DMS153 (cell line): ENCODE results near the gene FAM114A1.
"Not testable (repeated sequence)": the region's sequence is repeated elsewhere in the genome, so short reads cannot be mapped to it uniquely, and the experiment has no call there.

Experiments
- DNase-seq: peaks from one replicate; lab custom pipeline; 2025; lab: John Stamatoyannopoulos, UW

Gene FAM114A1

DNA sequence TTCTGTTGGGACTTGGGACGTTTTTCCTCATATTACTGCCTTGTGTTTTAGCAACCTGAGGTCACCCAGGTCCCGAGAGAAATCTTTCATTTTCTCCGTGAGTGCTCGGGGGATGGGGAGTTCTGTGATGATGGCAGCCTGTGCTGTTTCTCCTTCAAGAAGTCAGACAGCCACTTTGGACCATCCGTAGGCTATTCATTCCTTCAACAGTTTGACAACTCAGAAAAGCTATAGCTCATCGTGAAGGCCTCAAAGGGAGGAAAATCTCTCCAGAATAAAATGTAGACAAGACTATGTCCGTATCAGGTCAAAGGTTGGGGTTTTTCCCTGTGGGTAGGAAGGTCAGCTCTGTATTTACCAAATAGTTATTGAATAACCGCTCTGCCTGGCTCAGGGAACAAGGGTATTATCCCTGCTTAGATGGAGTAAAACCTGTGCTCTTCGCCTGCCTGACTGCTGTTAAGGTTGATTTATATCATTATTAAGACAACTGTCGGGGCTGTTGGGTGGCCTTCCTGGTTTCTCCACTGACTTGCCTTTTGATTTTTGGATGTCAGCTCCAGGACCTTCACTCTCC, 36.6 kb downstream of the FAM114A1 start:
- DNase-seq: no peak

GRCh38 chr4:38904682-38905081, 37.1 kb downstream of the FAM114A1 start:
- no peak for DNase-seq

DNA sequence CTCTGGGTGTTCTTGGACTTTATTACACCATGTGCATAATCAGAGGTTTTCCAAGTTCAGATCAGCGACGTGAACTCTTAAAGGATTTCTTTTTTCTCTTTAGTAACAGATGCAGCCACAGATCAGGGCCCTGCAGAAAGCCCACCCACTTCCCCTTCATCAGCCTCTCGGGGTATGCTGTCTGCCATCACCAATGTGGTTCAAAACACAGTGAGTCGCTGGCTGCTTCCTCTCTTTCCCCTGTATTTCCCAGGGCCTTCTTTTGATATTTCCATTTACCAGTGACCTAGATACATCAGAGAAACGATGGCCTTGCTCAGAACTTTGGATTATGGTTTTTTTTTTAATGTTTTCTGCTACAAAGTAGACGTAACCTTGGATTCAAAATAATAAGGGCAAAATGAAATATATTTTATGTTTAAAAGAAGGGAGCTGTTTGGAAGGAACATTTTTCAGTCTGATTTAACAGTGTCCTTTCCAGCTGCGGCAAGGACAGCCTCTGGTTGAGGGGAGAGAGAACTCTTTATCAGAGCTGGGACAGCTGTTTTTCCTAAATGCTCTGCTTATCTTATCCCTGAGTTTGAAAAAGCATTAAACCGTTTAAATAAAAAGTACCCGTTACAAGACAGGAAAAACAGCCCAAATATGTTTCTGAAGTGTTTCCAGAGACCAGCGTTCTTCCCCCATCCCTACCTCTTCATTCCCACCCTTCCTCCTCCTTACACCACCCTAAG, 38.2 kb downstream of the FAM114A1 start:
- DNase-seq: no peak

- DNase-seq: no peak
Observed at GRCh38 chr4:38907696-38908270, 40.2 kb downstream of the FAM114A1 start.

DNA sequence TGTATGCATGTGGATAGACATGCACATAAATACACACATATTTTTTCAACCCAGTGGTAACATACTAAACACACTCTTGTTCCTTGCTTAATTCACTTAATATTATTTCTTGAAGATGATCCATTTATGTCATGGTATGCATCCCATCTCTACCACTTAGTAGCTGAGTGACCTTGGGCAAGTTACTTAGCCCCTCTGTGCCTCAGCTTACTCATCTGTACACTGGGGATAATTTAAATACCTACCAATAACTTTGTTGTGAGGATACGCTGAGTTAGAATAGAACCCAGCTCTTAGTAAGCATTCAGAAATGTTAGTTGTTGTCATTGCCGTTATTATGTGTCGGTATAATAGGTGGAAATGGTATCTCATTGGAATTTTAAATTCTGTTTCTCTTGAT, 41.4 kb downstream of the FAM114A1 start:
- DNase-seq: no peak

DNA sequence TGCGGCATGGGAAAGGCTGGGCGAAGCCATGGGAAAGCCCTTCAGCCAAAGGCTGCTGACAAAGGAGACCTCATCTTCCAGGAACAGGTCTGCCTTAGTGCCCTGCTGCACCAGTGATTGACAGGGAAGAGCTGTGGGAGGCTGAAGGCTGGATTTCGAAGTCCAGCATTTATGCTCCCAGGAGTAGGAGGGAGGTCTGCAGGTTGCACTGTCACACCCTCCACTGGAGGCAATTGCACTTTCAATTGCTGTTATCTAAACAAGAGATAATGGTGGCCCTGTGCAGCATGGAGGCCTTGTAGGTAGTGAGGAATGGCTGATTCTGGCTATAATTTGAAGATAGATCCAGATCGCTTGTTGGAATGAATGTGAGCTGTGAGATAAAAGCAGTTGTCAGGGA, 43.7 kb downstream of the FAM114A1 start:
- no peak for DNase-seq

DNA sequence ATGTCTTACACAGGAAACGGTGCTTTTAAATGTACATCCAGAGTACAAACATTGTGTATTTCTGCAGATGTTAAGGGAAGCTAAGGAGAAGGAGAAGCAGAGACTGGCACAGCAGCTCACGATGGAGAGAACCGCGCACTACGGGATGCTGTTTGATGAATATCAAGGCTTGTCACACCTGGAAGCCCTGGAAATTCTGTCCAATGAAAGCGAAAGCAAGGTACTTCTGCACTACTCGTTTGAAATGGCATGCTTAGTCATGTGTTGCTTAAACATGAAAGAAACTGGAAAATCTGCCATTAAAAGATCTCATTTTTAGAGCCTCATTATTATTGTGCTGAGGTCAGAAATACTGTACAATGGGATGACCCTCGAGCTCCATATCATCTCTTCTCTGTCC, 47.2 kb downstream of the FAM114A1 start:
- no peak for DNase-seq

- not testable (repeated sequence) for DNase-seq
Observed at GRCh38 chr4:38916267-38916666, 48.7 kb downstream of the FAM114A1 start.

DNA sequence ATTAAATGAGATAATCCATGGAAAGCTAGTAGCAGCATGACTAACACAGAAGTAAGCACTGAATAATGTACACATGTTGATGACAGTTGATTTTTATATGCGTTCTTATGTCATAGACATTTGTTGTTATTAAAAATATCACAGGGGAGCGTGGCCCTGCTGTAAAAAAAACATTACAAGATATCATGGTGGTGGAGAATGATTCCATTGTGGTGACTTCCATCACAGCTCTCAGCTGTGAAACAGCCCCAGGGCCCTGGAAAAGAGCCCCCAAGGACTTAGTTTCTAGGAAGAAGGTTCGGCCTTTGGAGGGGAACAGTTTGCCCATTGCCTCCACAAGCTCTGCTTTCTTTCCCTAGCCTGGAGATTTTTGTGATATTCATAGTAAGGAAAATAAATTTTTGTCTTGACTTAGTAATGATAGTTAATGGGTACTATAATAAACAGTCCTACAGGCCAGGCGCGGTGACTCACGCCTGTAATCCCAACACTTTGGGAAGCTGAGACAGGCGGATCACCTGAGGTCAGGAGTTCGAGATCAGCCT, 49.9 kb downstream of the FAM114A1 start:
- no peak for DNase-seq

DNA sequence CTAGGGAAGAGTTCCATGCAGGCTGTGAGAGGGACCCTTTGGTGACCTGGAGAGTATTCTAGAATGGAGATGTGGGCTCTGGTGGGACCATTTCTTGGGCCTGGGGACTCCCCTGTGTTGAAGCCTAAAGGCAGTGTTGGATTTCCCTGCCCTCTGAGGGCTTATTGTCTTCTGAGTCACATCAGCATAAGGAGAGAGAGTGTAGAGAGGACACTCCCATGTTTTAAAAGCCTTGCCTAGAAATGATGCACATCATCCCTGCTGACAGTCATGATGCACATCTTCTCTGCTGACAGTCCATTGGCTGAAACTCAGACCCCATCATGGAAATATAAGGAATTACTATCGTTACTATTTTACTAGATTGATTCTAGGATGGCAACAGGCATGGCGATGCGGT, 51.9 kb downstream of the FAM114A1 start:
- DNase-seq: no peak

GRCh38 chr4:38920186-38920585, 52.6 kb downstream of the FAM114A1 start:
- no peak for DNase-seq

- no peak for DNase-seq
Observed at GRCh38 chr4:38920677-38921076, 53.1 kb downstream of the FAM114A1 start.

DNA sequence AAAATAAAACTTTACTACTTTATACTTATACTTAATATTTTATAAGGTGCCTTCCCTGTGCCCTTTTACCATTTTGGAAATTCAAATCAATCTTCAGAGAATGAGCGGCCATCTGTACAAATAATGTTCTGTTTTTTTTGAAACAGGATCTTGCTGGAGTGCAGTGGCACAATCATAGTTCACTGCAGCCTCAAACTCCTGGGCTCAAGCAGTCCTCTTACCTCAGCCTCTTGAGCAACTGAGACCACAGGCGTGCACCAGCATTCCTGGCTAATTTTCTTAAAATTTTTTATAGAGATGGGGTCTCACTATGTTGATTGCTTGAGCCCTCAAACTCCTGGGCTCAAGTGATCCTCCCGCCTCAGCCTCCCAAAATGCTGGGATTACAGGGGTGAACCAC, 53.5 kb downstream of the FAM114A1 start:
- no peak for DNase-seq

DNA sequence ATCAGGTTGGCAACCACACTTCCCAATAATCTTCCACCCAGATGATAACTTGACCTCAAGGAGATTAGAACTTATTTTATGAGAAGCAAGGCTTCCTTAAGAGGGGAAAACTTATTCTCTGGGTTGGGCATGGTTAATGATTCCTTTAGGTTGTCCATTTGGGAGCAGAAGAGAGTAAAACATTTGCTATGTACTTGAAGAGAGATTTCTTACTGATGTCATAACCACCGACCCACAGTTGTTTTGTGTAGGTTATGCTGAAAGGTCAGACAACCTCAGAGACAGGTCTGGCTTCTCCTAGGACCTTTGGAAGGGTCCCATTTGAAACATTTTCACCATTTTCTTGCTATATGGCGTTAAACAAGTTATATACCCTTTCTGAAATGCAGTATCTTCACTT, 56.1 kb downstream of the FAM114A1 start:
- DNase-seq: no peak

DNA sequence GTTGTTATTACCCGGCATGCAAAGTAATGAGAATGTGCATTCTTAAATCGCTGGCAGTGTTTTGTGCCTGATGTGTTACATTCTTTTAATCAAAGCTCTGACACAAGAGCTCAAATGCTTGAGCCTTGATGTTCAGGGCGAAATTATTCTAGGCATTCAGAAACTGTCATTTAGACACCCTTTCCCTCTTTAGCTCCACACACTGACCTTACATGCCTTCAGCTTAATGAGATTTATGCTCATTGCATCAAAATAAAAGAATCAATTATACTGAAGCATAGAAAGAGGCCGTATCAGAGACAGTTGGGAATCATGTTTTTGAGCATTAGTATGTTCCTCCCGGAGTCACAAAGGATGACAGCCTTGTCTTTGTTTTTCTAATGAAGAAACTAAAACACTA, 56.7 kb downstream of the FAM114A1 start:
- no peak for DNase-seq

- DNase-seq: no peak
Observed at GRCh38 chr4:38925492-38926413, 58.1 kb downstream of the FAM114A1 start.

DNA sequence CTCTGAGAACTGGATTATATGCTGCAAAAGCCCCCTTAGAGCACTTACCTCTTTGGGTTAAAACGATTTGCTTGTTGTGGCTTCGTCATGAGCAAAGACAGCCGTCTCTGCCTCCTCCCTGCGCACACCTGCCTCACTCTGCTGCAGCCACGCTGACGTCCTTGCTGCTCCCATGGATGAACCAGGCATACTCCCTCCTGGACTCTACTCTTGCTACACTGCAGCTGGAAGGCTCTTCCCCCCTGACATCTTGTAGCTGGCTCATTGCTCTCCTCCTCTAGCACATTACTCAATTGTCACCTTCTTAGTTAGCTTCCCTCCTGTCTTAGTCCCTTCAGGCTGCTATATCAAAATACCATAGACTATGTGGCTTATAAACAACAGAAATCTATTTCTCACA, 59.3 kb downstream of the FAM114A1 start:
- DNase-seq: no peak

DNA sequence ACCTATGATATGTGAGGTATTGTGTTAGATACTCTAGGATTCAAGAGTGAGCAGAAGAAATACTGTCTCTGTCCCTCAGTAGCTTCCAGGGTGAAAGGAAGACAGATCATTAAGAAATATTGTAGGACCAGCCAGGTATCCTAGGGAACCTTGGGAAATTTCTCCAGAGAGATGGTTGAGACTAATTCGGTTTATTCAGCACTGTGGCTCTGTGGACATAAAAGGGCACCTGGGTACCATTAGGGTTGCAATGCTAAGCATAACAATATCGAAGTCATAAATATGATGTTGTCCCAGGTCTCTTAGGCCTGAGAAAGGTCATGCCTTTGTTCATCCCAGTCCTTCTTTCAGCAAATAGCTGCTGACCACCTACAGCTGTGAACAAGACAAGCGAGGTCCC, 61.0 kb downstream of the FAM114A1 start:
- DNase-seq: no peak

DNA sequence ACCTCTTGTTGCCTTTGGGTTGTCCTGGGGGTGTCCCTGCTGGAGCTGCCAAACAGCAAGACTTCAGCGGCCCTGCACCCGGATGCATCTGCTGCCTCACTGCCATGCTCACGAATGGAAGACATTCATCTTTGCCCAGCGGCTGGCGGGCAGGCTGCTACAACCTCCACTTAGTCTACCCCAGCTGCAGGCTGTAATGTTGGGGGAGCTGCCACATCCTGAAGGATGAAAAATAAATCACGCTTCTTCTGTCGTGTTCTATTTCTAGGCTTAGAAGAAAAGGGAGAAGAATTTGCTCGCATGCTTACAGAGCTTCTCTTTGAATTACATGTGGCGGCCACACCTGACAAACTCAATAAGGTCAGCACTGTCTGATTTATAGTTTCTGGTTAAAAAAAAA, 61.4 kb downstream of the FAM114A1 start:
- no peak for DNase-seq

GRCh38 chr4:38930204-38930603, 62.6 kb downstream of the FAM114A1 start:
- no peak for DNase-seq

DNA sequence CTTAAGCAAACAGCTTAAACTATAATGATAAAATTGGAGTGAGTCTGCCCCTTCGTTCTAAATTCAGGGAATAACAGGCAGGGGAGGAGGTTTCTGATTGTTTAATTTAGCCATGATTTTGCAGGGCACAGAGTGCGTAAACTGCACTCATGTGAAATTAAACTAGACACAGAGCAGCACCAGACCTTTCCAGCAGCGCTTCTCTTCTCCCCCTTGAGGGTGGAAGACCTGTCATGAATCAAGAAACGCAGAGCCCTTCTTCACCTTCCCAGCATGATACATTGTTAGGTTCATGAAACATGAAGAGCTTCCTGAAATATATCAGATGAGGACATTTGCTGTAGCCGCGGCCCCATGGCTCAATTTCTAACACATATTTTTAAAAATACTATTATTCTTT, 63.1 kb downstream of the FAM114A1 start:
- no peak for DNase-seq

- DNase-seq: no peak
Observed at GRCh38 chr4:38931125-38931524, 63.5 kb downstream of the FAM114A1 start.
